Common myeloid progenitor, CD34-positive (primary cell): ENCODE results near the gene WNK1.

Source experiments
- CTCF ChIA-PET: fragments of 350-600 bp; sonication (Branson Sonifier 250); formaldehyde crosslinking; loops from one replicate; lab custom pipeline; 2021; ENCODE audit warnings: antibody characterized with exemption; lab: Charles Lee
- POLR2A ChIA-PET: fragments of 350-600 bp; sonication (Branson Sonifier 250); formaldehyde crosslinking; loops from one replicate; lab custom pipeline; 2021; ENCODE audit warnings: antibody characterized with exemption; lab: Charles Lee
- DNase-seq, 3 donors: peaks; one replicate each; pipeline versions ENCODE4 v3.0.0 to v3.0.0-alpha.2; 2013
- H3K27ac ChIP-seq, 2 experiments: 1 replicate in 1 of 2; 2 replicates in 1 of 2; pipeline ENCODE4 v1.7.0; 2013; ENCODE audit warnings: inconsistent platforms in 2 of 2, low read length in 2 of 2, mild to moderate bottlenecking in 2 of 2, low read depth in 1 of 2, moderate library complexity in 1 of 2; ENCODE audit not compliant: severe bottlenecking in 2 of 2, insufficient read depth in 1 of 2, poor library complexity in 1 of 2
- H3K27me3 ChIP-seq, 5 experiments: replicated peaks in 2 of 5; 1 replicate in 3 of 5; 2 replicates in 2 of 5; pipeline versions ENCODE4 v1.6.1 to v1.7.0; 2013; ENCODE audit warnings: low read length in 4 of 5, mild to moderate bottlenecking in 2 of 5, moderate library complexity in 2 of 5, inconsistent platforms in 1 of 5; ENCODE audit not compliant: insufficient read depth in 5 of 5, control insufficient read depth in 4 of 5
- H3K36me3 ChIP-seq, 4 experiments: 1 replicate in 2 of 4; 2 replicates in 2 of 4; pipeline versions ENCODE4 v1.6.1 to v1.7.0; 2013; ENCODE audit warnings: low read length in 3 of 4, control low read depth in 1 of 4, mild to moderate bottlenecking in 1 of 4; ENCODE audit not compliant: control insufficient read depth in 4 of 4, insufficient read depth in 4 of 4
- H3K4me1 ChIP-seq, 4 experiments: 1 replicate in 3 of 4; 2 replicates in 1 of 4; pipeline versions ENCODE4 v1.6.1 to v1.7.1; 2013; ENCODE audit warnings: low read length in 3 of 4, mild to moderate bottlenecking in 3 of 4, control low read depth in 1 of 4, inconsistent platforms in 1 of 4, moderate library complexity in 1 of 4; ENCODE audit not compliant: control insufficient read depth in 4 of 4, insufficient read depth in 4 of 4; ENCODE audit errors: control extremely low read depth in 1 of 4
- H3K4me3 ChIP-seq, 7 experiments: 1 replicate in 4 of 7; 2 replicates in 3 of 7; pipeline versions ENCODE4 v1.5.1 to v1.7.0; 2013; ENCODE audit warnings: mild to moderate bottlenecking in 7 of 7, low read length in 6 of 7, moderate library complexity in 6 of 7, inconsistent platforms in 2 of 7, low read depth in 2 of 7, control low read depth in 1 of 7; ENCODE audit not compliant: insufficient read depth in 4 of 7, control insufficient read depth in 1 of 7; ENCODE audit errors: extremely low read depth in 1 of 7
- H3K9me3 ChIP-seq, 5 experiments: 1 replicate in 4 of 5; 2 replicates in 1 of 5; pipeline versions ENCODE4 v1.6.1 to v1.7.1; 2013; ENCODE audit warnings: low read length in 4 of 5, mild to moderate bottlenecking in 2 of 5, inconsistent platforms in 1 of 5, low read depth in 1 of 5, moderate library complexity in 1 of 5; ENCODE audit not compliant: control insufficient read depth in 4 of 5, insufficient read depth in 2 of 5; ENCODE audit errors: control extremely low read depth in 1 of 5
- WGBS: methylation state at CpG from one replicate; pipeline ENCODE4 v1.1.5; 2013; ENCODE audit not compliant: insufficient coverage; 5-methylcytosine and 5-hydroxymethylcytosine counted together

The WNK1 gene

DNA sequence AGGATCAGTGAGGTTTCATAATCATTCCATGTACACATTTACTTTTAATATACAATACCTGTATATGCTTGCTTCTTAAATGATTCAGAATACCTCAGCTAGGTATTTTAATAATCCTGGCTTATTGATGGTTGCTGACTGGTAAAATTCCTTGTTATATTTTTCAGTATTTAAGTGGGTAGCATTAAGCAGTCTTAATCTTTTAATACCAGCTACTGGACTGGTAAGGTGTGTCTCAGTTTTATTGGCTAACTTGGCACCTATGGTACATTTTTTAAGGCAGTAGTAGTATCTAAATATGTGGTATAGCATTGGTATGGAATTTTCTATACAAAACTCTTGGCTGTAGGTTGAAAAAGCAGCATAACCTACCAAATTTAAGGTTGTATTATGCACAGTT lies 100.5 kb downstream of the WNK1 start:
- ChIA-PET POLR2A (interaction anchor here (0.6 kb wide), 1 partner anchor 115 kb away, joined by 3 read pairs; no protein-coding TSS in a partner anchor), CTCF (interaction anchor here (1.4 to 2.2 kb wide), 3 partner anchors 10 to 36 kb away, joined by 3 to 7 read pairs (median 3); no protein-coding TSS in a partner anchor)
- no peak overlapping the region for H3K4me3 ChIP-seq
- H3K36me3 ChIP-seq: peaks cover 3 to 23% (median 13%) of the 10 kb centered on the region in 4 experiments
- no peaks in the 10 kb centered on the region for H3K4me1 ChIP-seq
- H3K27me3 ChIP-seq: no peaks in the 10 kb centered on the region
- H3K9me3 ChIP-seq: no peaks in the 10 kb centered on the region
- no peak overlapping the region for H3K27ac ChIP-seq
- DNase-seq: no peak

DNA sequence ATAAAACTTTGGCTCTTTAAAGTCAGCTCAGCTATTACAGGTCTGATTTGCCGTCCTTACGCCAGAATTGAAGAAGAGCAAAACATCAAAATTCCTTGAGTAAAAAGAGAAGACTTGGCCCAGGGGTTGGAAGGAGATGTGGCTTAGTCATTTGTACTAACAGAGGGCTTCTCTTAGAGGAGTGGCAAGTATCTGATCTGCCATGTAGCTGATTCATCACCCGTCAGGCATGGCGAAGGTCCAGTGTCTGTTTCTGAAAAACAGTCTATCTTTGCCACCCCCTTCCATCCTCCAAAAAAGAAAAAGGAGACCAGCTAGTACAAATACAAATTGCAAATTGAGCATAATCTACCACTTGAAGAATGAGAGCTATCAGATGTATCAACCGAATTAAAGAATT lies 105.2 kb downstream of the WNK1 start:
- Histone ChIP-seq H3K36me3 (peaks cover 13 to 59% (median 42%) of the 10 kb centered on the region in 4 experiments), H3K27me3 (no peaks in the 10 kb centered on the region), H3K9me3 (no peaks in the 10 kb centered on the region), H3K4me3 (no peak overlapping the region), H3K4me1 (no peaks in the 10 kb centered on the region), H3K27ac (no peak overlapping the region)
- DNase-seq: no peak
- 100% methylated on average over 2 of the region's 5 CpGs for WGBS
- ChIA-PET CTCF (interaction anchor here (0.6 kb wide), 1 partner anchor 48 kb away, joined by 3 read pairs; no protein-coding TSS in a partner anchor), POLR2A (interaction anchor here (0.7 to 1.2 kb wide), 2 partner anchors 10 to 18 kb away, joined by 3 to 5 read pairs; no protein-coding TSS in a partner anchor)

DNA sequence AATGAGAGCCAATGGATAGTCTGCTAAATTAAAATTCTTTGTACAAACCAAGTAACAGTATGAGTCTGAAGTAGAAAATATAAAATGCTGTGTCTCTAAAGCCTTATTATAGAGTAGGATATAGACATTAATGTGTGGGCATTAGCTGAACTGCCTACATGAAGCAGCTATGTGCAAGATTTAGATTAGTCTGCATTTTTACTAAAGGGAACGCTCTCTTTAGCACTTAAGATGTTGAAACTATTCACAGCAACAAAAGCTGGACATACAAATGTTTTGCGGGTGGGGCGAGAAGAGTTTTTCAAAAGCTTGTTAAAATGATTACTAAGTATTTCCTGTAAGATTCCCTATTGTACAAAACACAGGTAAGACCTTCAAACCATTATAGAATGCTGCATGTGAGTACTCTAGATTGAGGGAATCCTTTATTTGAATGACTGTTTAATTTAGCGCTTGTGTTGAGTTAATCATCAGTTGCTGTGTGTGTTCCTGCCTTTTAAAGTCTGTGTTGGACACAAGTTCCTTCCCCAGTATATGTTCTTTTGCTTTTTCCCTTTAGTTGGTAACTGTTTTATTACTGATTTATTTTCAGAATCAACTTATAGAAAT lies 110.0 kb downstream of the WNK1 start:
- no peaks in the 10 kb centered on the region for H3K4me1 ChIP-seq
- H3K27me3 ChIP-seq: no peaks in the 10 kb centered on the region
- DNase-seq: no peak
- H3K36me3 ChIP-seq: peaks cover 17 to 73% (median 54%) of the 10 kb centered on the region in 4 experiments
- WGBS: 100% methylated on average over 1 of the region's 4 CpGs
- ChIA-PET POLR2A (no interaction called here), CTCF (interaction anchor here (1.0 kb wide), 1 partner anchor 9 kb away, joined by 3 read pairs; no protein-coding TSS in a partner anchor)
- H3K9me3 ChIP-seq: no peaks in the 10 kb centered on the region
- no peak overlapping the region for H3K4me3 ChIP-seq
- no peak overlapping the region for H3K27ac ChIP-seq

DNA sequence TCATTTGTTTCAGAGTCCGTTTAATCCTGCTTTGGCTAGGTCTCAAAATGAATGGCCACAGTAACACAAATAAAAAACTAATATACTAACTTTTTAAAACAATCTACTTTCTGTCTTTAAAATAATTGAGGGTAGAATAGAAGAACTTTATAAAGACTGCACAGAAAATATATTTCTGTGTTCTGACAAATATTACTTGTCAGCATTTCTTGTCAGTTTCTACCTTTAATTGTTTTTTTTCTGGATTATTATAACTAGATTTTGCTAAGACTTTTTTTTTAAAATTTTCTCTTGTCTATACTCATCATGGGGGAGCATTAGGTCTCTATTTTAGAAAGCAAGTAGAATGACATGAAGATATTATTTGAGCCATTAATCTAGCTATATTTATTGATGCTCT lies 110.9 kb downstream of the WNK1 start:
- H3K4me1 ChIP-seq: no peaks in the 10 kb centered on the region
- CTCF ChIA-PET: interaction anchor here (1.0 kb wide), 1 partner anchor 10 kb away, joined by 3 read pairs; no protein-coding TSS in a partner anchor
- no CpG with 5 or more reads among the region's 1 CpG for whole genome bisulfite sequencing
- POLR2A ChIA-PET: no interaction called here
- H3K4me3 ChIP-seq: no peak overlapping the region
- no peaks in the 10 kb centered on the region for H3K27me3 ChIP-seq
- H3K27ac ChIP-seq: no peak overlapping the region
- H3K9me3 ChIP-seq: no peaks in the 10 kb centered on the region
- H3K36me3 ChIP-seq: peaks cover 19 to 74% (median 54%) of the 10 kb centered on the region in 4 experiments
- DNase-seq: no peak

DNA sequence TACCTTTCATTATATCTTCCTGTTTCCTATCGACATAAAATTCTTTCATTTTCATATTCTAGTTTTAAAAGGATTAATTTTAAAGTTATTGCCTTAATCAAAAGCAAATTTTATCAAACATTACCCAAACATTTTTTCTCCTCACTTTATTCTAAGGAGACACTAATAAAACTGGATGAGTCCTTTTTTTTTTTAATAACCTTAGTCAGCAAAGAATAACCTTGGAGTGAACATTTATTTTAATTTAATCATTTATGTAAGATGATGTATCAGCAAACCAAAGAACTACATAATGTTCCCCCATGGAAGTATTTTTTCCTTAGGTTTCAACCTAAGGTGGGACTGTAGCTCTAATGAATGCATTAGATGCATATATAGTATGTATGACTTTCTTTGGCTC lies 113.2 kb downstream of the WNK1 start:
- ChIA-PET CTCF (interaction anchor here (0.8 to 1.6 kb wide), 3 partner anchors 9 to 227 kb away, joined by 3 to 6 read pairs (median 4); no protein-coding TSS in a partner anchor), POLR2A (no interaction called here)
- Histone ChIP-seq H3K4me3 (no peak overlapping the region), H3K27me3 (no peaks in the 10 kb centered on the region), H3K9me3 (no peaks in the 10 kb centered on the region), H3K4me1 (no peaks in the 10 kb centered on the region), H3K36me3 (peaks cover 26 to 76% (median 49%) of the 10 kb centered on the region in 4 experiments), H3K27ac (no peak overlapping the region)
- no CpG with 5 or more reads among the region's 1 CpG for WGBS
- DNase-seq: no peak

DNA sequence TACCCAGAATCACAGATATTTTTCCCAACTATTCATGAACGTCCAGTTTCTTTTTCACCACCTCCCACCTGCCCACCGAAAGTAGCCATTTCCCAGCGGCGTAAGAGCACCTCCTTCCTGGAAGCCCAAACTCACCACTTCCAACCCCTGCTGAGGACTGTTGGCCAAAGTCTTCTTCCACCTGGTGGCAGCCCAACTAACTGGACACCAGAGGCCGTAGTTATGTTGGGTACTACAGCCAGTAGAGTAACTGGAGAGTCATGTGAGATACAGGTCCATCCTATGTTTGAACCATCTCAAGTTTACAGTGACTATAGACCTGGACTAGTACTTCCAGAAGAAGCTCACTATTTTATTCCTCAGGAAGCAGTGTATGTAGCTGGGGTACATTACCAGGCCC lies 115.5 kb downstream of the WNK1 start:
- ChIA-PET CTCF (interaction anchor here (1.0 to 2.7 kb wide), 7 partner anchors 9 to 317 kb away, joined by 3 to 12 read pairs (median 3); no protein-coding TSS in a partner anchor), POLR2A (interaction anchor here (0.8 kb wide), 1 partner anchor 10 kb away, joined by 3 read pairs; no protein-coding TSS in a partner anchor)
- H3K9me3 ChIP-seq: no peaks in the 10 kb centered on the region
- no peak overlapping the region for H3K27ac ChIP-seq
- 98% methylated on average over 5 of the region's 5 CpGs for WGBS
- H3K4me3 ChIP-seq: no peak overlapping the region
- H3K36me3 ChIP-seq: peaks cover 21 to 66% (median 42%) of the 10 kb centered on the region in 4 experiments
- DNase-seq: no peak
- no peaks in the 10 kb centered on the region for H3K27me3 ChIP-seq
- no peaks in the 10 kb centered on the region for H3K4me1 ChIP-seq

DNA sequence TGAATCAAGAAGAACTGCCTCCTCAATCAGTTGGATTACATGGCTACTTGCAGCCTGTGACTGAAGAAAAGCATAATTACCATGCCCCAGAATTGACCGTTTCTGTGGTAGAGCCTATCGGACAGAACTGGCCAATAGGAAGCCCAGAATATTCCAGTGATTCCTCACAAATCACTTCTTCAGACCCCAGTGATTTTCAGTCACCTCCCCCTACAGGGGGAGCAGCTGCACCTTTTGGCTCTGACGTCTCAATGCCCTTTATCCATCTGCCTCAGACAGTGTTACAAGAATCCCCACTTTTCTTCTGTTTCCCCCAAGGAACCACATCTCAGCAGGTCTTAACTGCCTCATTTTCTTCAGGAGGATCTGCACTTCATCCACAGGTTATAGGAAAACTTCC lies 116.3 kb downstream of the WNK1 start:
- POLR2A ChIA-PET: no interaction called here
- WGBS: 76% methylated on average over 3 of the region's 3 CpGs
- DNase-seq: peak; percentile 8 to 16 (median 9)
- H3K4me1 ChIP-seq: no peaks in the 10 kb centered on the region
- CTCF ChIA-PET: interaction anchor here (1.0 to 2.7 kb wide), 7 partner anchors 13 to 317 kb away, joined by 3 to 12 read pairs (median 3); no protein-coding TSS in a partner anchor
- H3K36me3 ChIP-seq: peaks cover 21 to 64% (median 43%) of the 10 kb centered on the region in 4 experiments
- no peak overlapping the region for H3K27ac ChIP-seq
- no peaks in the 10 kb centered on the region for H3K9me3 ChIP-seq
- no peaks in the 10 kb centered on the region for H3K27me3 ChIP-seq
- H3K4me3 ChIP-seq: no peak overlapping the region
